DMS114 treated with DMSO at 0.1 percent for 48 hours (cell line): ENCODE measurements around the gene KLK8.

Experiments used
- DNase-seq: peaks from one replicate; lab custom pipeline; 2025; ENCODE audit not compliant: unreplicated experiment; lab: John Stamatoyannopoulos, UW

Gene KLK8

GRCh38 chr19:51001515-51001914 is at the start of gene KLK8:
TSS of gene KLK8 (minus strand) at chr19:51001604. CDS start at chr19:51001167, 437 bp downstream.
- DNase-seq = no peak

GRCh38 chr19:51047031-51047335 is 45.6 kb upstream of the KLK8 start:
- DNase-seq = no peak

GRCh38 chr19:51044327-51044726 is 42.9 kb upstream of the KLK8 start:
- no peak for DNase-seq

- DNase-seq = no peak
Observed at GRCh38 chr19:51043497-51043896, 42.1 kb upstream of the KLK8 start.

GRCh38 chr19:51040151-51040550 is 38.7 kb upstream of the KLK8 start:
- no peak for DNase-seq

GRCh38 chr19:51036519-51036918 is 35.1 kb upstream of the KLK8 start:
- DNase-seq = no peak

GRCh38 chr19:51034704-51035103 is 33.3 kb upstream of the KLK8 start, which contains the start of gene KLK12:
TSS of gene KLK12 (minus strand) at chr19:51035002. CDS start at chr19:51034621, 381 bp downstream.
- DNase-seq = no peak

- no peak for DNase-seq
Observed at GRCh38 chr19:51031880-51032225, 30.4 kb upstream of the KLK8 start.

- DNase-seq = no peak
Observed at GRCh38 chr19:51031220-51031879, 29.9 kb upstream of the KLK8 start.

- no peak for DNase-seq
Observed at GRCh38 chr19:51030631-51031030, 29.2 kb upstream of the KLK8 start.

- DNase-seq = no peak
Observed at GRCh38 chr19:51029718-51030117, 28.3 kb upstream of the KLK8 start.

GRCh38 chr19:51027873-51028272 is 26.5 kb upstream of the KLK8 start:
- DNase-seq = no peak

GRCh38 chr19:51027126-51027806 is 25.9 kb upstream of the KLK8 start:
- DNase-seq = no peak

GRCh38 chr19:51026554-51026831 is 25.1 kb upstream of the KLK8 start, which contains the start of gene KLK11:
TSS of gene KLK11 (minus strand) at chr19:51026616. CDS start at chr19:51025631, 985 bp downstream.
- DNase-seq = no peak

GRCh38 chr19:51025809-51026553 is 24.6 kb upstream of the KLK8 start:
- DNase-seq = no peak

GRCh38 chr19:51025401-51025800 is 24.0 kb upstream of the KLK8 start:
- no peak for DNase-seq

GRCh38 chr19:51024924-51025323 is 23.5 kb upstream of the KLK8 start:
- DNase-seq = no peak

GRCh38 chr19:51023946-51024345 is 22.5 kb upstream of the KLK8 start:
- no peak for DNase-seq

- no peak for DNase-seq
Observed at GRCh38 chr19:51022526-51022925, 21.1 kb upstream of the KLK8 start.

- DNase-seq = peak; percentile 33
Observed at GRCh38 chr19:51020988-51021651, 19.7 kb upstream of the KLK8 start.

GRCh38 chr19:51019544-51019925 is 18.1 kb upstream of the KLK8 start, which contains the start of gene KLK10:
TSS of gene KLK10 (minus strand) at chr19:51019709. CDS start at chr19:51019130, 579 bp downstream.
- no peak for DNase-seq
